T-helper 1 cell (primary cell): ENCODE results near the gene CAP2.

ENCODE experiments used
- DNase-seq, 5 donors: peaks; one replicate each; pipeline ENCODE4 v3.0.0-alpha.2; 2012 to 2020
- total RNA-seq, 4 donors: gene quantifications; one replicate each; lab custom pipeline; 2026; lab: John Stamatoyannopoulos, UW

CAP2 gene
- 0 reads per million in 4 donors for total RNA-seq

- DNase-seq = no peak
Observed at GRCh38 chr6:17392978-17393891, at the start of gene CAP2. CAP2 (plus strand) TSS chr6:17393595; CDS start chr6:17421556, 27,961 bp downstream.

GRCh38 chr6:17347012-17347411 lies 46.4 kb upstream of the CAP2 start:
- DNase-seq = no peak

- no peak for DNase-seq
Observed at GRCh38 chr6:17349427-17349826, 44.0 kb upstream of the CAP2 start.

- no peak for DNase-seq
Observed at GRCh38 chr6:17352302-17352701, 41.1 kb upstream of the CAP2 start.

GRCh38 chr6:17353440-17354175 lies 39.8 kb upstream of the CAP2 start:
- no peak for DNase-seq

GRCh38 chr6:17354700-17355403 lies 38.5 kb upstream of the CAP2 start:
- DNase-seq = no peak

GRCh38 chr6:17355404-17355774 lies 38.0 kb upstream of the CAP2 start:
- DNase-seq = no peak

- DNase-seq = no peak
Observed at GRCh38 chr6:17358515-17358914, 34.9 kb upstream of the CAP2 start.

- no peak for DNase-seq
Observed at GRCh38 chr6:17360564-17360963, 32.8 kb upstream of the CAP2 start.

GRCh38 chr6:17361013-17361412 lies 32.4 kb upstream of the CAP2 start:
- no peak for DNase-seq

GRCh38 chr6:17365961-17366360 lies 27.4 kb upstream of the CAP2 start:
- DNase-seq = no peak

- DNase-seq = no peak
Observed at GRCh38 chr6:17367868-17368267, 25.5 kb upstream of the CAP2 start.

- DNase-seq = no peak
Observed at GRCh38 chr6:17381424-17382147, 11.8 kb upstream of the CAP2 start.

GRCh38 chr6:17385660-17386059 lies 7.7 kb upstream of the CAP2 start:
- DNase-seq = no peak

- DNase-seq = no peak
Observed at GRCh38 chr6:17388365-17388764, 5.0 kb upstream of the CAP2 start.

GRCh38 chr6:17389274-17389847 lies 4.0 kb upstream of the CAP2 start:
- no peak for DNase-seq

- no peak for DNase-seq
Observed at GRCh38 chr6:17390276-17390675, 3.1 kb upstream of the CAP2 start.

- no peak for DNase-seq
Observed at GRCh38 chr6:17391976-17392375, 1.4 kb upstream of the CAP2 start.

- DNase-seq = no peak
Observed at GRCh38 chr6:17393892-17394631, 667 bp downstream of the CAP2 start.

- DNase-seq = no peak
Observed at GRCh38 chr6:17395112-17395511, 1.7 kb downstream of the CAP2 start.

GRCh38 chr6:17396256-17396655 lies 2.9 kb downstream of the CAP2 start:
- no peak for DNase-seq
